Measurements from ENCODE around the gene KIAA0232. TPM values are rescaled to one million over a fixed set of nuclear protein-coding genes. Genes with fewer than 3 reads are reported as not detected.

The KIAA0232 gene
- total RNA-seq, 4 donors from 2014 or later = 19.2 to 52.1 (median 24.6) TPM

GRCh38 chr4:6868386-6868785 lies 85.9 kb downstream of the KIAA0232 start:
- 94 to 97% methylated on average over 8 of the region's 8 CpGs for WGBS, 2 donors
- no peak for TF ChIP-seq CTCF (IDR thresholded peaks at IDR 0.05)
- TF ChIP-seq POLR2A (IDR thresholded peaks at IDR 0.05) = no peak
- intact Hi-C loops (cut with DNase I; ENCODE audit: low total_unique reads) = no loop called here

DNA sequence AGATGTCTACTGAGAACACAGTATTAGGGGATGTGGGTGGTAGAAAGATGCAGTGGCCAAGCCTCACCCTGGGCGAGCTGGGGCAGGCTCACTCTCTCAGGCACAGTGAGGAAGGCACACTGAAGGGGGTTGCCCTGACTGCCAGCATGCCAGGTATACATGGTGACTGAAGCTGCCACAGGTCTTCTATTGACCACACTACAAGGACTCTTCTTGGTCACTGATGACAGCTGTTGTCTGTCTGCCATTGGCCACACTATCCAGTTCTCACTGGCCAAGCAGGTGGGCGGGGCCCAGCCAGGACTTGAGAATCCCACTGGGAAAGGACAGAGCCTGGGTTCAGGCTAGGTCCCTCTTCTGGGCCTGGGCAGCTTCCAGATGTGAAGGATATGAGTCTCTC lies 87.4 kb downstream of the KIAA0232 start:
- intact Hi-C loops (cut with DNase I; ENCODE audit: low total_unique reads) = loop anchor here (5.0 kb wide), 1 partner anchor 148 kb away; no protein-coding TSS in a partner anchor
- 38 to 65% methylated on average over 2 of the region's 2 CpGs for WGBS, 2 donors

More at GRCh38 chr4:6868386-6868785, 85.9 kb downstream of the KIAA0232 start:
- no peak for DNase-seq (ENCODE audit: low spot score in 2 of 2)
- no peak overlapping the region for H3K4me3 ChIP-seq (ENCODE audit: low read depth, poor library complexity, severe bottlenecking)

DNA sequence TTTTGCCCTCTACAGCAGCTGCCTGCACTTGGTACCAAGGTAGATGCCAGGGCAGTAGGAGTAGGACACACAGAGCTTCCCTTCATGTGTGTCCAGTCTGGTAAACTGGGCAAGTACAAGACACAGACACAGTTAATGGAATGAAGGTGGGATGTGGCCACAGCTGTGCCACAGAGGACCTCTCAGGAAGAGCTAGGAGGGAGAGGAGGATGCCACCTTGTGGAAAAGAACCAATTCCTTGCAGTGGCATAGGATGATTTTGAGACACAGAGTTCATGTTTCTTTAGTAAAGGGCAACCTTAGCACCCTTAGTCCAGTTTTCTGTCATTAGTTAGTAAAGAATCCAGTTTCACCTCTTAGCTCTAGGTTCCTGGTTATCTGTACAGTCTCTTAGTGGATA lies 90.8 kb downstream of the KIAA0232 start:
- DNase-seq (ENCODE audit: low spot score in 2 of 2) = no peak
- TF ChIP-seq CTCF (IDR thresholded peaks at IDR 0.05) = no peak
- no peak overlapping the region for H3K4me3 ChIP-seq (ENCODE audit: low read depth, poor library complexity, severe bottlenecking)
- intact Hi-C loops (cut with DNase I; ENCODE audit: low total_unique reads) = loop anchor here (5.0 kb wide), 1 partner anchor 151 kb away; no protein-coding TSS in a partner anchor

More for the DNA sequence above, 87.4 kb downstream of the KIAA0232 start:
- no peak for TF ChIP-seq CTCF (IDR thresholded peaks at IDR 0.05)
- TF ChIP-seq POLR2A (IDR thresholded peaks at IDR 0.05) = no peak
- H3K4me3 ChIP-seq (ENCODE audit: low read depth, poor library complexity, severe bottlenecking) = no peak overlapping the region
- DNase-seq (ENCODE audit: low spot score in 2 of 2) = no peak

GRCh38 chr4:6873792-6874461 lies 91.4 kb downstream of the KIAA0232 start:
- TF ChIP-seq POLR2A (IDR thresholded peaks at IDR 0.05) (no peak), CTCF (IDR thresholded peaks at IDR 0.05) (no peak)
- WGBS, 2 donors = 56 to 65% methylated on average over 3 of the region's 3 CpGs
- intact Hi-C loops (cut with DNase I; ENCODE audit: low total_unique reads) = loop anchor here (5.0 kb wide), 1 partner anchor 152 kb away; no protein-coding TSS in a partner anchor
- no peak overlapping the region for H3K4me3 ChIP-seq (ENCODE audit: low read depth, poor library complexity, severe bottlenecking)
- DNase-seq (ENCODE audit: low spot score in 2 of 2) = peak; percentile 65 to 95

DNA sequence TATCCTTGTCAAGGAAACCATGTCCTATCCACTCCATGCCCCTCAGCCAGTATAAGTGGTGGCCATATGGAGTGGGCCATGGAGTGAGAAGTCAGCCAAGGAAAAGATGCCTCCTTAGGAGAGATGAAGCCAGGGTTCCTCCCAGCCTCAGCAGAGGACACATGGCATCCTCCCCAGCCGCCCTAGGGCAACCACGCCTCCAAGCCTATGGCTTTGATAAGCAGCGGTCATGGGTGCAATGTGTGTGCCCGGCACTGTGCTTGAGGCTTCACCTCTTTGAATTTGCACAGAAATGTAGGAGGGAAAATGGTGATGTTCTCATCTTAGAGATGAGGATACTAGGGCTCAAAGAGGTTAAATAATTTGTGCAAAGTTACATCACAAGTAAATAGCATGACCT lies 92.5 kb downstream of the KIAA0232 start:
- TF ChIP-seq CTCF (IDR thresholded peaks at IDR 0.05) = no peak
- no peak for TF ChIP-seq POLR2A (IDR thresholded peaks at IDR 0.05)
- DNase-seq (ENCODE audit: low spot score in 2 of 2) = no peak
- WGBS, 2 donors = 87 to 88% methylated on average over 4 of the region's 4 CpGs
- intact Hi-C loops (cut with DNase I; ENCODE audit: low total_unique reads) = loop anchor here (5.0 kb wide), 1 partner anchor 153 kb away; no protein-coding TSS in a partner anchor
- H3K4me3 ChIP-seq (ENCODE audit: low read depth, poor library complexity, severe bottlenecking) = no peak overlapping the region

- intact Hi-C loops (cut with DNase I; ENCODE audit: low total_unique reads) = no loop called here
- DNase-seq (ENCODE audit: low spot score in 2 of 2) = peak in 1 of 2 donors; percentile 43
- no peak overlapping the region for H3K4me3 ChIP-seq (ENCODE audit: low read depth, poor library complexity, severe bottlenecking)
- TF ChIP-seq CTCF (IDR thresholded peaks at IDR 0.05) (no peak), POLR2A (IDR thresholded peaks at IDR 0.05) (no peak)
- 62 to 84% methylated on average over 4 of the region's 4 CpGs for WGBS, 2 donors
These were observed 92.9 kb downstream of the KIAA0232 start for GRCh38 chr4:6875431-6875831.
